Liver (tissue), 9 donors: ENCODE measurements around the gene TRIM29. TPM values are rescaled to one million over a fixed set of nuclear protein-coding genes. Genes with fewer than 3 reads are reported as not detected.
"Not testable (repeated sequence)": the region's sequence is repeated elsewhere in the genome, so short reads cannot be mapped to it uniquely, and the experiment has no call there.

ENCODE experiments used
- DNase-seq: peaks from one replicate; pipeline ENCODE4 v3.0.0-alpha.2; 2017; ENCODE audit warnings: low spot score
- H3K27ac ChIP-seq, 2 donors: one replicate each; pipeline ENCODE4 v1.7.0; 2013; ENCODE audit warnings: inconsistent platforms in 2 of 2, low read length in 2 of 2, control low read depth in 1 of 2, low read depth in 1 of 2, mild to moderate bottlenecking in 1 of 2
- H3K27me3 ChIP-seq, 4 donors: one replicate each; pipeline versions ENCODE4 v1.6.1 to v1.7.0; 2013; ENCODE audit warnings: low read length in 3 of 4, inconsistent platforms in 1 of 4, mild to moderate bottlenecking in 1 of 4, moderate library complexity in 1 of 4; ENCODE audit not compliant: control insufficient read depth in 4 of 4, insufficient read depth in 4 of 4
- H3K36me3 ChIP-seq, 4 donors: one replicate each; pipeline versions ENCODE4 v1.6.1 to v1.7.0; 2013; ENCODE audit warnings: low read length in 3 of 4, mild to moderate bottlenecking in 3 of 4, low read depth in 1 of 4, moderate library complexity in 1 of 4; ENCODE audit not compliant: control insufficient read depth in 4 of 4, insufficient read depth in 3 of 4
- H3K4me1 ChIP-seq, 4 donors: one replicate each; pipeline versions ENCODE4 v1.6.1 to v1.7.0; 2013; ENCODE audit warnings: low read length in 3 of 4, mild to moderate bottlenecking in 3 of 4, moderate library complexity in 1 of 4; ENCODE audit not compliant: control insufficient read depth in 4 of 4, insufficient read depth in 4 of 4
- H3K4me3 ChIP-seq, 3 donors: one replicate each; pipeline versions ENCODE4 v1.6.1 to v1.7.0; 2013; ENCODE audit warnings: low read length in 3 of 3, control low read depth in 1 of 3, low read depth in 1 of 3, mild to moderate bottlenecking in 1 of 3
- H3K9ac ChIP-seq, 2 donors: one replicate each; pipeline ENCODE4 v1.7.0; 2013; ENCODE audit warnings: low read length in 2 of 2, mild to moderate bottlenecking in 2 of 2, moderate library complexity in 2 of 2, control low read depth in 1 of 2, low read depth in 1 of 2
- H3K9me3 ChIP-seq, 4 donors: one replicate each; pipeline versions ENCODE4 v1.6.1 to v1.7.0; 2013; ENCODE audit warnings: low read length in 3 of 4; ENCODE audit not compliant: control insufficient read depth in 4 of 4
- ATF3 ChIP-seq: IDR thresholded peaks from 2 replicates; pipeline ENCODE4 v1.6.1; 2016; ENCODE audit warnings: antibody characterized with exemption
- EGR1 ChIP-seq, 2 donors: IDR thresholded peaks; 2 replicates each; pipeline ENCODE4 v1.6.1; 2016 to 2018; ENCODE audit warnings: antibody characterized with exemption in 2 of 2, low read depth in 2 of 2
- FOXA1 ChIP-seq: IDR thresholded peaks from 2 replicates; pipeline ENCODE4 v1.6.1; 2016; ENCODE audit warnings: antibody characterized with exemption
- FOXA2 ChIP-seq: IDR thresholded peaks from 2 replicates; pipeline ENCODE4 v1.6.1; 2016; ENCODE audit warnings: antibody characterized with exemption
- GABPA ChIP-seq, 2 donors: IDR thresholded peaks in 1 of 2; conservative IDR thresholded peaks in 1 of 2; 2 replicates each; pipeline ENCODE4 v1.6.1; 2016; ENCODE audit warnings: antibody characterized with exemption in 2 of 2, mild to moderate bottlenecking in 1 of 2, moderate library complexity in 1 of 2
- HNF4A ChIP-seq, 2 donors: conservative IDR thresholded peaks; 2 replicates each; pipeline ENCODE4 v1.6.1; 2016; ENCODE audit warnings: antibody characterized with exemption in 2 of 2, mild to moderate bottlenecking in 2 of 2
- HNF4G ChIP-seq: IDR thresholded peaks from 2 replicates; pipeline ENCODE4 v1.6.1; 2016; ENCODE audit warnings: antibody characterized with exemption
- JUND ChIP-seq, 2 donors: IDR thresholded peaks; 2 replicates each; pipeline ENCODE4 v1.6.1; 2016; ENCODE audit warnings: antibody characterized with exemption in 2 of 2
- MAX ChIP-seq: IDR thresholded peaks from 2 replicates; pipeline ENCODE4 v1.6.1; 2016; ENCODE audit warnings: antibody characterized with exemption
- NR2F2 ChIP-seq: IDR thresholded peaks from 2 replicates; pipeline ENCODE4 v1.6.1; 2016; ENCODE audit warnings: antibody characterized with exemption
- REST ChIP-seq: IDR thresholded peaks from 2 replicates; pipeline ENCODE4 v1.6.1; 2016; ENCODE audit warnings: antibody characterized with exemption, mild to moderate bottlenecking
- TAF1 ChIP-seq: conservative IDR thresholded peaks from 2 replicates; pipeline ENCODE4 v1.6.1; 2016; ENCODE audit warnings: antibody characterized with exemption, mild to moderate bottlenecking
- YY1 ChIP-seq: IDR thresholded peaks from 2 replicates; pipeline ENCODE4 v1.6.1; 2016; ENCODE audit warnings: antibody characterized with exemption, mild to moderate bottlenecking
- ZBTB33 ChIP-seq: IDR thresholded peaks from 2 replicates; pipeline ENCODE4 v1.6.1; 2016; ENCODE audit warnings: antibody characterized with exemption
- WGBS: extraction: QIAGEN DNeasy Blood & Tissue Kit; methylation state at CpG from one replicate; pipeline ENCODE4 v1.1.7; 2013; 5-methylcytosine and 5-hydroxymethylcytosine counted together
- polyA plus RNA-seq, 2 donors: library from polyadenylated mRNA; stranded (reverse) in 1 of 2; unstranded in 1 of 2; fragments of 200-250 nt in 1 of 2; fragments of >200 nt in 1 of 2; fragmentation: Nextera tagmentation in 1 of 2; extraction: Ambion mirVana in 1 of 2; gene quantifications; one replicate each; pipeline versions ENCODE4 v1.2.1 to v1.2.3, GENCODE V29; 2013 to 2015
- total RNA-seq, 2 donors: library from RNA; depleted of rRNA; stranded (reverse); fragments of >200 nt; gene quantifications; one replicate each; pipeline ENCODE4 v1.2.3, GENCODE V29; 2014
- donor health status: healthy.
- donor health status: healthy.
- donor health status: healthy.
- donor health status: healthy.
- donor health status: healthy.

TRIM29 gene
- total and polyA plus RNA-seq, 4 donors: 0.22 to 0.89 (median 0.35) TPM

DNA sequence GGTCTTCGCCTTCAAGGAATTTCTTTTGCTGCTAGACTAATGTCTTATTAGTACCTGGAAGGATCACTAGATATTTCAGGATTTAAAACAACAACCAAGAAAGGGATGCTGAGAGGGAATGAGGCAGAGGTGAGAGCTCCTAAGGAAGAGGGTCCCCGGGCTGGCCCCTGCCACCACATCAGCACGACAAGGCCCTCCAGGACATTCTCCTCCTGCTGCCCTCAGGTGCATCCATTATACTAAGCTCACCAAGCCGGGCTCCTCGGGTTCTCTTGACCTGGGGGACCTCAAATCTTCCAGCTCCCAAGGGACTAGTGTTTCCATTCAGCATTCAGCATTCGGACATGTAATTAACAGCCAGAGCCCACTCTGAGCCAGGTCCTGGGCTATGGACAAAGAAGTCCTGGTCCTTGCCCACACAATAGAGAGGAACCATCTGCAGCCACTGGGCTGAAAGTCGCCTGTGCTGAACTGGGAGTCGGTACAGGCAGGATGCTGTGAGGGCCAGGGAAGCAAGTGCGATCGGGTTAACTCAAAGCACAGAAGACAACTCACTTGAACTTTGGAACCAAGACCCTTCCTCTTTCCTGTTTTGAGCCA lies 43.6 kb upstream of the TRIM29 start:
- TF ChIP-seq ZBTB33 (no peak), EGR1 (IDR thresholded peaks at IDR 0.05; ENCODE audit: low read depth in 2 of 2) (no peak), FOXA1 (no peak), FOXA2 (no peak), YY1 (no peak), MAX (no peak), HNF4A (conservative IDR thresholded peaks at IDR 0.05) (no peak), REST (no peak), JUND (IDR thresholded peaks at IDR 0.05) (no peak), TAF1 (no peak), NR2F2 (no peak)
- peaks cover 6 to 54% (median 45%) of the 10 kb centered on the region in 4 donors for H3K4me1 ChIP-seq
- H3K9me3 ChIP-seq: no peaks in the 10 kb centered on the region
- no peak overlapping the region for H3K9ac ChIP-seq
- no peak overlapping the region for H3K4me3 ChIP-seq
- no peak overlapping the region for H3K27ac ChIP-seq
- no peak for DNase-seq
- H3K36me3 ChIP-seq: no peaks in the 10 kb centered on the region
- H3K27me3 ChIP-seq: no peaks in the 10 kb centered on the region
- 93% methylated on average over 10 of the region's 10 CpGs for whole genome bisulfite sequencing

DNA sequence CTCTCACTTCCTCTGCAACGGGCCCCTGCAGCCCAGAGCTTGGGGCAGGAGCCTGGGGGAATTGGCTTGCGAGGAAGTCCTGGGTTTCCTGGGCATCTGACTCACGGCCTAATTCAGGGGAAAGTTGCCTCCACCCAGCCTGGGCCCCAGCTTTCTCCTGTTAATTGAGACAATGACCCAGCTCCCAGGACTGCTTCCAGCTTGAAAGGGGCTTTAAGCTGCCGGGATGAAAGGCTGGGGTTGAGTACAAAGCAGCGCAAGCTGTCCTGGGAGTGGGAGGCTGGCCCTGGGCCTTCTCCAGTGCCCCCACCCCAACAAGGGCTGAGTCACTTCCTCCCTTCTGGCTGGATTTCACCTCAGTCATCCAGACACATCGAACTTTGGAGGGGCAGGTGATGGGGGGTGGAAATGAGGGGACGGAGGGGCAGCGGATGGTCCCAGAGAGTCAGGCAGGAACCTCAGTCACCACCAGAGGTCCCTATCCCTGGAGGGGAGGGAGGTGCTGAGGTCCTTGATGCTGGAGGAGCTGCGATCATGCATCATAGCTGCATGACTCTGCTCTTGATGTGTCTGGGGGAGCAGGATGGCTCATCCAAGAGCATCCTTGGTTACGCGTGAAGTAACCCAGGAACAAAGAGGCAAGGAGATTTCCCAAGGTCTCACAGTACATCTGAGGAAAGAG lies 42.8 kb upstream of the TRIM29 start:
- H3K4me3 ChIP-seq: no peak overlapping the region
- peaks cover 0 to 2% (median 0%) of the 10 kb centered on the region in 4 donors for H3K36me3 ChIP-seq
- H3K27me3 ChIP-seq: no peaks in the 10 kb centered on the region
- no peak overlapping the region for H3K27ac ChIP-seq
- 76% methylated on average over 11 of the region's 11 CpGs for WGBS
- no peak overlapping the region for H3K9ac ChIP-seq
- no peaks in the 10 kb centered on the region for H3K9me3 ChIP-seq
- peak; percentile 26 for DNase-seq
- TF ChIP-seq HNF4G: no peak
- TF ChIP-seq ATF3: no peak
- no peak for TF ChIP-seq TAF1
- TF ChIP-seq HNF4A (conservative IDR thresholded peaks at IDR 0.05): no peak
- TF ChIP-seq GABPA (IDR thresholded peaks at IDR 0.05 in 1 of 2, conservative IDR thresholded peaks at IDR 0.05 in 1 of 2): no peak
- TF ChIP-seq JUND (IDR thresholded peaks at IDR 0.05): no peak
- no peak for TF ChIP-seq FOXA2
- H3K4me1 ChIP-seq: peaks cover 0 to 46% (median 37%) of the 10 kb centered on the region in 4 donors

DNA sequence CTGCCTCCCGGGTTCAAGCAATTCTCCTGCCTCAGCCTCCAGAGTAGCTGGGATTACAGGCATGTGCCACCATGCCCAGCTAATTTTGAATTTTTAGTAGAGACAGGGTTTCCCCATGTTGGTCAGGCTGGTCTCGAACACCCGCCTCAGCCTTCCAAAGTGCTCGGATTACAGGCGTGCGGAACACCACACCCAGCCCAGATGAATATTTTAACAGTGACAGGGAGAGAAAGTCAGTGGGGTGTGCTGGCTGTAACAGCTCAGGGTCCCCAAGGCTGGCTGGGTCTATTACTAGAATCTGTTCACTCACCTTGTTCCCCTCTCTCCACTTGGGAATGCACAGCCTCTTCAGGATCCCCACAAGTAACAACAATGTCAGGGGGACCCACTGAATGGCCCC lies 42.1 kb upstream of the TRIM29 start:
- not testable (repeated sequence) for H3K36me3 ChIP-seq, H3K4me3 ChIP-seq, H3K9me3 ChIP-seq, H3K9ac ChIP-seq, H3K27me3 ChIP-seq, DNase-seq, H3K27ac ChIP-seq
- peaks cover 0 to 41% (median 35%) of the 10 kb centered on the region in 4 donors for H3K4me1 ChIP-seq
- 96% methylated on average over 6 of the region's 6 CpGs for WGBS
